HG02798 (cell line): ENCODE results near the gene PTH2.

Experiments
- ATAC-seq: cut with Tn5 transposase; IDR thresholded peaks from one replicate; pipeline ENCODE4 v1.9.1; 2021; ENCODE audit warnings: mild to moderate bottlenecking; ENCODE audit not compliant: unreplicated experiment, poor library complexity

Gene PTH2

DNA sequence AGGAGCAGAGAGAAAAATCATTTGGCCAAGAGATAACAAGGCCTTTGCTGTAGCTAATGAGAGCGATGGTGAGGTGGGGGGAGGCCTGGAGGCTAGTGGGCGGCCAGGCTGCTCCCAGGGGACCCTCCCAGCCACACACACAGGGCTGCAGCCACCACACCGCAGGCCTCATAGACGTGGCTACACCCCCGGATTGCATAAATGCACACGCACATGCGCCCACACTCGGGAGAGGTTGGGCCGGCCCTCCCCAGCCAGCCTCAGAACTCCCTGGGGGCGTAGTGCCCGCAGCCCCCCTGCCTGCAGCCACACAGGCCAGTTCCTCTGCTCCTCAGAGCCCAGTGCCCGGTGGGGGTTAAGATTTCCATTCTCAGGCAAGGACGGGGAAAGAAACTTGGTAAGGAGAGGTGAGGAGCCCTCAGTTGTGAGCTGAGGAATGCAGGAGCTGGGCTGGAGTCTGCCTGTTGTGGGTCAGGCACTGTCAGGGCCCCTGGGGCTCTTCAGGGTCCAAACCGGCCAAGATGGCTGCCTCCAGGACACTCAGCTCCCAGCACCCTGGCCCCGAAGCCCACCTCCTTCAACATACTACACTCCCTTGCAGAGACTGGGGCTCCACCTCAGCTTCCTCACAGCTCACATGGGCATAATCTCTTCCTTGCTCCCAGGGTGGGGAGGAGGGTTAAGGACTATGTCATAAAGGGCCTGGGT, 8.0 kb downstream of the PTH2 start:
- no peak for ATAC-seq

DNA sequence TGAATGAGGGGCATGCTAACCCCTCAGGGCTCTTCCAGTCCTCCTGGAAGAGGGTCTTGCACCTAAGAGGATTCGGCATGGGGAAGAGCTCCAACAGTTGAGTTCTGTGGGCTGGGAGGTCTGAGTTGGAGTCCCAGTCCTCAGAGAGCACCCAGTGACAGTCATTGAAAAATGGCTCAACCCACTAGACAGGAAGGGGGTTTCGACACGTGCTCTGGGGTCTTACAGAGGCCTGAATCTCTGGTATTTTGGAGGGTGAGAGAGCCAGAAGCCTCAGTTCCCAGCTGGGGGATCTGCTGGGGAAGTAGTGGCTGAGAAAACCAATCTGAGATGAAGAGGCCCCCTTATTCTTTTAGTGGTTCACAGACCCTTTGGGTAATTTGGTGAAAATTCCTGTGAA, 9.0 kb downstream of the PTH2 start:
- ATAC-seq, result no peak

GRCh38 chr19:49413348-49413747, 9.9 kb downstream of the PTH2 start:
- no peak for ATAC-seq

DNA sequence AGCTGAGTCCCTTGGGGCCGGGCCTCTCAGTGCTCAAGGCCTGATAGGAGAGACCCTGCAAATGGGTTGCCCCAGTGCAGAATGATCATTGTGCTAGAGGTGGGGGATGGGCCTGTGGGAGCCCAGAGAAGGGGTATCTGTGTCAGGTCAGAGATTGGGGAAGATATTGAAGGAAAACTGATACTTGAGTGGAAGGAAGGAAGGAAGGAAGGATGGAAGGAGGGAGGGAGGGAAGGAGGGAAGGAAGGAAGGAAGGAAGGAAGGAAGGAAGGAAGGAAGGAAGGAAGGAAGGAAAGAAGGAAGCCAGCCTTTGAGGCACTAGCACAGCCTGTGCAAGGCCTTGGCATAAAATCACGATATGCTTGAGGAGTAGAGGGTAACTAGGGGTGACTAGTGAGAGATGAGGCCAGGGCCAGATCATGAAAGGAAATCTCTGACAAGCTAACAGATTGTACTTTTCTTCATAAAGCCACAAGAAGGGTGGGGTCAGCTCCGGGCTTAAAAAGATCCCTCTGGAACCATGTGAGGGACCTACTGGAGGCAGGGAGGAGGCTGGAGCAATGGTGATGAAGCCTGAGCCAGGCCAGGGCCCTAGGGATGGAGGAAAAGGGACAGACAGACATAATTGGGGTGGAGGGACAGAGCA, 11.4 kb downstream of the PTH2 start:
- no peak for ATAC-seq

DNA sequence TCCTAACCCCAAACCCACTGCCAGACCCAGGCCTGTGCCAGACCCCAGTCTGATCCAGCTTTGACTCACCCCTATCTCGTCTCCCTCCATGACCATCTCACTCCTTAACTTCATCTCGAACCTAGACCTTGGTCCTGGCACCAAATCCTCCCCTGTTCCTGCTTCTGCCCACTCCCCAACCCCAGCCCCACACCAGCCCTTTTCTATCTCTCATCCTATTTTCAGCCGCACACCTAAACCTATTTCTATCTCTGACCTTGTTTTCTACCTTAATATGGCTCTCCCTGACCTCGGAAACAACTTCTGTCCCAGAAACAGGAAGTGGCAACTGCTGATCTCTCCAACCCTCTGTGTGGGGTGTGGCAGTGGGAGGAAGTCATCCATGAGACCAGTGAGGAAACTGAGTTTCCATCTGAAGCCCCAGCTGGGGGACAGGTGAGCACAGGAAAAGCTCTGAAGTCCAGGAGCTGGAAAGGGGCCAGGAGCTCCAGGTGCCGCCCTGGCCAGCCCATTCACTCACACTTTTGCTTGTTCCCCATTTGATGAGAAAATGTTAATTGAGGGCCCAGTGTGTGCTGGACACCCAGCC, 13.7 kb downstream of the PTH2 start:
- ATAC-seq, result no peak

GRCh38 chr19:49408816-49409440, 14.3 kb downstream of the PTH2 start:
- no peak for ATAC-seq

- no peak for ATAC-seq
Measured at GRCh38 chr19:49407482-49408015, 15.7 kb downstream of the PTH2 start.

DNA sequence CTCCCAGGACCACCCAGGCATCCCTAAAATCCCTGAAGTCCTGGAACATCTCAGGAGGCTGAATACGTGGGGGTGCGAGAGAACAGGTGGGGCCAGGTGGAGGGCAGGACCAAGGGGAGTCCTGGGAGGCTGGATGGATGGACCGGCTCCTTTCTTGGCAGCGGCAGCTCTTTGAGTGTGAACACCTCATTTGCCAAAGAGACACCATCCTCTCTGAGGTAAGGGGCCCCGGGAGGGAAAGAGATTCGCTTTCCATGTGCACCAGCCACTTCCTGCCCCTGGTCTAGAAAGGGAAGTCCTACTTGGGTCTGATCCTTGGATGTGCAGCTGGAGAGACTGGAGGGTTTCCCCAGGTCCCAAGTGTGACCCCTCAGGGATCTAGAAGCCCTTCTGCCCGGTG, 16.2 kb downstream of the PTH2 start:
- no peak for ATAC-seq

DNA sequence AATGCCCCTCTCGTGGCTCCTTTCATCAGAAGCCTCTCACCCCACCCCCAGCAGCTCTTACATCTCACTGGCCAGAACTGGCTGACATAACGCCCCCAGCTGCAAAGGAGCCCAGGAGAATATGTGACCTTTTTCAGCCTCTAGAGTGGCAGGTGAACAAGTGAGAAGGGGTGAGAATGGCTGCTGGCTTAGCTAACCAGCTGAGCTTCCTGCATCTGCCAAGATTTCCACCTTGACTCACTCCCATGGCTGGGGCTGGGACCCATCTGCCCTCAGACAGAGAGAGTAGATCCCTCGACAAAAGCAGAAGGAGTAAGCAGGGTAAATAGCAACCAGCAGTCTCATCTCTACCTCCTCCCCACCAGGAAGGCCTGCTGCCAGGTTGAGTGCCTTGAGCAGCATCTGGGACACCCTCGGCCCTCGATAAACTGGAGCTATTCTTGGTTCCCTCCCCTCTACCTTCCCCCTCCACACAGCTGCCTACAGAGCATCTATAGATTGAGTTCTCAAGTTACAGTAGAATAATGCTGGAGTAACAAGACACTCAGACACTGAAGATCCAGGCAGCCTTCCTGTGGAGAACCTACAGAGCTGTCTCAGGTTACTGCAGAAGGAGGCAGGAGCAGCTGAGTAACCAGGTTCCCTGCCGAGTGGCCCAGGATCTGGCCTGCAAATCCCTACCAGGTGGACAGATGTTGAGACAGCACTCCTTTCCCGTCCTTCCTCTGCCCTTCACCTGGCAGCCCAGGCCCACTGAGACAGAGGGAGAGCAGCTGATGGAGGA, 19.6 kb downstream of the PTH2 start:
- no peak for ATAC-seq

GRCh38 chr19:49400029-49400428, 23.2 kb downstream of the PTH2 start:
- ATAC-seq, result no peak

DNA sequence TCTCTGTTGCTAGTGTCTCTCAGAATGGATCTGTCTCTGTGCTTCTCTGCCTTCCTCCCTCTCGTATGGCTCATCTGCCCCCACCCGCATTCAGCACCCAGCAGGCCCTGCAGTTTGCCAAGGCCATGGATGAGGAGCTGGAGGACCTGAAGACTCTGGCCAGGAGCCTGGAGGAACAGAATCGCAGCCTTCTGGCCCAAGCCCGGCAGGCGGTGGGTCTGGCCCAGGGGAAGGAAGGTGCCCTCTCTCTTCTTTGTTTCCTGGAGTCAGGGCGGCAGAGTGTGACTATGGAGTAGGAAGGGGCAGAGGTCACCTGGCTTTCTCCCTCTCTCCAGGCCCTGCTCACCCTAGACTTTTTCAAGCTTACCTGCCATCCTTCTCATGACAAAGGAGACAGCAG, 24.3 kb downstream of the PTH2 start:
- no peak for ATAC-seq

- ATAC-seq, result no peak
Measured at GRCh38 chr19:49398001-49398615, 25.1 kb downstream of the PTH2 start.

DNA sequence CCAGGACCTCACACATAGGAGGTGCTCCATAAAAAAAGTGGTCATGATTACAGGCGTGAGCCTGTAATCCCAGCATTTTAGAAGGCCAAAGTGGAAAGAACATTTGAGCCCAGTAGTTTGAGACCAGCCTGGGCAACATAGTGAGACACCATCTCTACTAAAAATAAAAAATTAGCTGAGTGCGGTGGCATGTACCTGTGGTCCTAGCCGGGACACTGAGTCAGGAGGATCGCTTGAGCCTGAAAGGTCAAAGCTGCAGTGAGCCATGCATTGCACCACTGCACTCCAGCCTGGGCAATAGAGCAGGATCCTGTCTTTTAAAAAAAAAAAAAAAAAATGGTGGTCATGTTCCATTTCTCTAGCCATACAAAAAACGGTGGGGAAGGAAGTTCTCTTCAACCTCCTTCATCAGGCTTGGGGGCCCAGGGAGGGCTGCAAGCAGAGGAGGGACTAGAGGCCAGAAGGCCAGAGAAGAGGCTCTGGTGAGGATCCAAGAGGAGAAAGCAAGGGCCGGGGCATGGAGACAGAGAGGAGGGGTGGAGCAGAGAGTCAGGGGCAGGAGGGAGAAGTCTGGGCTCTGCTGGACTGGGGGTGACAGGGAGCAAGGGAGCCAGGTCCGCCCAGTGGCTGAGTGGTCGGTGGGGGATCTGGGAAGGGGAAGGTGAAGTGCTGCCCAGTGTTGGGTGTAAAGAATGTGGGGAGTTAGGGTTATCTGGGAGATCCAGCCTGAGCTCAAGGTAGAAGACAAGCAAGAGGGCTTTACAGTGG, 26.3 kb downstream of the PTH2 start:
- no peak for ATAC-seq

DNA sequence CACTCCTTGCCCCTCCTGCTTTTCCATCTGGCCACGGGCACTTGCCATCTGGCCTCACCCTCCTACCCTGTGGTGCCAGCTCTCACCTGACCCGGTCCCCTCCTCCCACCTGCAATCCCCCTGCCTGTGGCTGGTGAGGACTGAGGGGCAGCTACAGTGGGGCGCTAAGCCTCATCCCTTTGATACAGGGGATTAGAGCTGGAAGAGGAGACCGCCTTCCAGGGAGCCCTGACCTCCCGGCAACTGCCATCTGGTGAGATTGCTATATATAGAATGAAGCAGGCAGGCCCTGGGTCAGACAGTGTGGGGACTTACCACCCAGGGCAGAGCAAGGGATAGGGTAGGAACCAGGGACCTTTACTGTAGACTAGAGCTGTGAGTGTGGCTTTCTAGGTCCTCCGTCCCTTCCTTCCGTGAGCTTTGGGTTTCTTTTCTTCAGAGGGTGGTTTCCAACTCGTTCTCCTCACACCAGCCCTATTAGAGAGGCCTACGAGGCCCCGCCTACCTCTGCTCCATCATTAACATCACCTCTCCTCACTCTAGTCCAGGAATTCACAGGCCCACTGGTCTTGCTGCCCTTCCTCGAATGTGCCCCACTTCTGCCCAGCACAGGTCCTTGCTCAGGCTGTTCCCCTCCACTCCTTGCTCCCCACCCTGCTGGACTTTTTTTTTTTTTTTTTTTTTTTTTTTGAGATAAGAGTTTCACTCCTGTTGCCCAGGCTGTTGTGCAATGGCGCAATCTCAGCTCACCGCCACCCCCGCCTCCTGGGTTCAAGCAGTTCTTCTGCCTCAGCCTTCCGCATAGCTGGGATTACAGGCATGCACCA, 27.4 kb downstream of the PTH2 start:
- ATAC-seq, result no peak

GRCh38 chr19:49393881-49394280, 29.4 kb downstream of the PTH2 start:
- ATAC-seq, result no peak

DNA sequence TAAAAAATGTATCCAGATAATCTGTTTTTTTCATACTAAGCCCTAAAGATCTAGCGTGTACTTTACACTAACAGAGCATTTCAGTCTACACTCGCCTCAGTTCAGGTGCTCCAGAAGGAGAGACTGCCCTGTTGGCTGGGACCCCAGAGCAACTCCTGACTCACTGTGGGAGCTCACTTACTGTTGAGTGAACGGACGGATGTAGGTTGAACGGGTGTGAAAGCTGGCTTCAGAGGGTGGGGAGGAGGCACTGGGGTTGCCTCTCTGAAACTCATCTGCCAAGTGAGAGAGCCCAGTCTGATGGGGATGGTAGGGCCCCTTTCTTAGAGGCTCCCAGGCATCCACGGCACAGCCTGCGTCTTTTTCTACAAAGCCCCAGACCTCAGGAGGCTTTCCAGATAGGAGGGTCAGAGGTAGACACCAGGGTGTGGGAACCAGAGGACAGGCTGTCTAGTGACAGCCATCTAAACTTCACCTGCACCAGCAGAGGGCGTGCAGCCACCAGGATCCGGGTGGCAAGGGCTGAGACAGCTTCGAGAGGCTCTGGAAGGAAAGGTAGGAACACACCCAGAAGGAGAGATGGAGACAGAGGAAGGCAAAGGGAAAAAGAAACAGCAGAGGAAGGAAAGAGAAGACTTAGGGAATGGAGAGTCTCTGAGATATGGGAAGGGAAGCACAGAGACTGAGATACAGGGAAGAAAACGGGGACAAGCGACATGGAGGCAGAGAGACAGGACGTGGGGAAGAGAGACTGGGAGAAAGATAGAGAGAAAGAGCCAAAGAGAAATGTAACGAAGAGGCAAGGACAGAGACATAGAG, 31.5 kb downstream of the PTH2 start:
- no peak for ATAC-seq

DNA sequence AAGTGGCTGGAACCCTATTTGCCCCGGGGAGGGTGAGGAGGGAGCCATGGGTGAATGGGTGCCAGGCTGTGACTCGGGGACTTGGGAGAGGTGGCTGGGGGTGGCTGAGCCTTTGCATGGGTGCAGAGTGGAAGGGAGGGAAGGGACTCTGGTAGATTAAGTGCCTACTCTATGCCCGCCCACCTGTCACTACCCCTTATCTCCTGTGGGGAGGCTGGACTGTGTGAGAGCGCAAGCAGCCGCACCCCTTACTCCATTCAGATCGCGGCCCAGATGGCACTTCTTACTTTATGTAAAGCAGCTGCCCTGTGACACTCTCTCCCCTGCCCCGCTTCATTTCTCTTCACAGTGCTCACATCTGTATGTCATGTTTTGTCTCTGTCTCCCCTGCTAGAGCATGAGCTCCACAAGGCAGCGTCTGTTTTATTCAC, 32.3 kb downstream of the PTH2 start:
- ATAC-seq, result no peak
